ENCODE measurements around the gene RAB34. TPM values are rescaled to one million over a fixed set of nuclear protein-coding genes. Genes with fewer than 3 reads are reported as not detected.

Gene RAB34
- total RNA-seq, 1 donor from 2014 or later = 128 TPM

- no peak for TF ChIP-seq CTCF (IDR thresholded peaks at IDR 0.05)
- no peak for DNase-seq (ENCODE audit: low spot score)
- no peak overlapping the region for H3K27ac Mint-ChIP-seq (ENCODE audit: unreplicated experiment)
- H3K4me1 Mint-ChIP-seq (ENCODE audit: low read depth) = peaks cover 17% of the 10 kb centered on the region
- no peaks in the 10 kb centered on the region for H3K9me3 Mint-ChIP-seq (ENCODE audit: low read depth)
- H3K36me3 Mint-ChIP-seq (ENCODE audit: low read depth) = peaks cover 10% of the 10 kb centered on the region
- no peaks in the 10 kb centered on the region for H3K27me3 Mint-ChIP-seq (ENCODE audit: low read depth)
- no peak overlapping the region for H3K4me3 Mint-ChIP-seq (ENCODE audit: unreplicated experiment)
These were observed 10.3 kb downstream of the RAB34 start for GRCh38 chr17:28707339-28707720.

GRCh38 chr17:28706471-28707338 is 11.0 kb downstream of the RAB34 start:
- no peak overlapping the region for H3K4me3 Mint-ChIP-seq (ENCODE audit: unreplicated experiment)
- DNase-seq (ENCODE audit: low spot score) = no peak

GRCh38 chr17:28705728-28706334 is 11.8 kb downstream of the RAB34 start:
- DNase-seq (ENCODE audit: low spot score) = no peak
- Mint-ChIP-seq H3K27me3 (ENCODE audit: low read depth) (no peaks in the 10 kb centered on the region), H3K27ac (ENCODE audit: unreplicated experiment) (no peak overlapping the region), H3K36me3 (ENCODE audit: low read depth) (peaks cover 17% of the 10 kb centered on the region), H3K4me3 (ENCODE audit: unreplicated experiment) (no peak overlapping the region), H3K4me1 (ENCODE audit: low read depth) (peaks cover 7% of the 10 kb centered on the region), H3K9me3 (ENCODE audit: low read depth) (no peaks in the 10 kb centered on the region)
- TF ChIP-seq CTCF (IDR thresholded peaks at IDR 0.05) = no peak

More at GRCh38 chr17:28706471-28707338, 11.0 kb downstream of the RAB34 start:
- Mint-ChIP-seq H3K27ac (ENCODE audit: unreplicated experiment) (no peak overlapping the region), H3K27me3 (ENCODE audit: low read depth) (no peaks in the 10 kb centered on the region), H3K4me1 (ENCODE audit: low read depth) (peaks cover 11% of the 10 kb centered on the region), H3K9me3 (ENCODE audit: low read depth) (no peaks in the 10 kb centered on the region), H3K36me3 (ENCODE audit: low read depth) (peaks cover 13% of the 10 kb centered on the region)
- no peak for TF ChIP-seq CTCF (IDR thresholded peaks at IDR 0.05)

- DNase-seq (ENCODE audit: low spot score) = no peak
- H3K4me3 Mint-ChIP-seq (ENCODE audit: unreplicated experiment) = no peak overlapping the region
- peaks cover 21% of the 10 kb centered on the region for H3K36me3 Mint-ChIP-seq (ENCODE audit: low read depth)
These were observed 12.5 kb downstream of the RAB34 start for GRCh38 chr17:28705074-28705659.

More at GRCh38 chr17:28705074-28705659, 12.5 kb downstream of the RAB34 start:
- peaks cover 2% of the 10 kb centered on the region for H3K4me1 Mint-ChIP-seq (ENCODE audit: low read depth)
- H3K27me3 Mint-ChIP-seq (ENCODE audit: low read depth) = no peaks in the 10 kb centered on the region
- no peak for TF ChIP-seq CTCF (IDR thresholded peaks at IDR 0.05)
- no peak overlapping the region for H3K27ac Mint-ChIP-seq (ENCODE audit: unreplicated experiment)
- H3K9me3 Mint-ChIP-seq (ENCODE audit: low read depth) = no peaks in the 10 kb centered on the region

Measured in chondrocyte (in vitro differentiated cells).